HUDEP-2 (cell line): Measurements from ENCODE around the gene CLDN4.

Experiments used
- DNase-seq, 76 experiments: peaks; one replicate each; lab custom pipeline; 2025; ENCODE audit not compliant: unreplicated experiment in 76 of 76; lab: John Stamatoyannopoulos, UW

Gene CLDN4

DNA sequence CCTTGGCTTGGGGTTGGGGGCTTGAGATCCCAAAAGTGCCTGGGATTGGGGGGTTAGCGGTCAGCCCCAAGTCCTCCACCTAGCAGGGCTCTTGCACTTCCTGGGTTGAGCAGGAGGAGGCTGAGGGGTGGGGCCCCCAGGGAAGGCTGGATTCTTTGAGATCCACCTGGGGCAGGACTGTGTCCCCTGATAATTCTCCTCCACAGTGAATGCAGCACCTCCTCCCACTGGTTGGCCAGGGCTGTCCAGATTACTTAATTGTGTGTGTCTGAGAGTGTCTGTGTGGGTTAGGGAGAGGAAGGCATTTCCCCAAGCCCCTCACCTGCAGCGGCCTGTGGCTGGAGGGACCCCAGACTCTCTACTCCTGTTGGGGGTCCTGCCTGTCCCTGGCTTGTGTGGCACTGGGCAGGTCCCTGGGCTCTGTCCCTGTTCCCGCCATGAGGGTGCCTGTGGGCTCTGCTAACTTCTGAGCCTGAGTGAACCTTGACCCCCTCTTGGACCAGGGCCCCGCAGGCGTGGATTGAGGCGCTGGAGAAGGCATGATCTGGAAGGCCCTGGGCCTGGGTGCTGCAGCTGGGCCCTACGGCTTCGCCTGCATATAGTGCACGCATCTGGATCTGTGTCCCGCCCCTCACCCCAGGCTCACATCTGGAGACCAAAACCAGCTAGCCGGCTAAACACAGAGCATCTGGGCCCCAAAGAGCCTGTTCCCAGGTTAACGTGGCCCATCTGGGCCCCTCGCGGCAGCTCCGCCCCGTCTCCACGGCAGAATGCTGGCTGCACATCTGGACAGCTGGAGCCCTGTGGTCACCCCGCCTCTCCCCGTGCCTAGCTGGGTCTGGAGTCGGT, 40.6 kb downstream of the CLDN4 start:
- DNase-seq = no peak

- no peak for DNase-seq
Observed at GRCh38 chr7:73872056-73872908, 41.5 kb downstream of the CLDN4 start.

DNA sequence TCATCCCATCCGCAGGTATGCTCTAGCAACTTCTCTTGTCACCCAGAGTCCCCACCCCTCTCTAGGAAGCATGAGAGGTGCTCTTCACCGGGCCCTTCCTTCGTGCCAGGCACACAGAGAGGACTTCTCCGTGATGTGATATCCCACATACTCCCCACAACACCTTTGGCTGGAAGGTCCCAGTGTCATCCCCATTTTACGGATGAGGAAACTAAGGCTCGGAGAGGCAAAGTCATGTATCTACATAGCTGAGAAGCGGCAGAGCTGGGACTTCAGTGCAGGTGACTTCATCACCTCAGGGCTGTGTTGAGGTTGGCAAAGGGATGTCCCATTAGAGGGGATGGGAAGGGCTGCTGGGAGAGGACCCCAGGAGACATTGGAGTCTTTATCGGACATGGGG, 45.6 kb downstream of the CLDN4 start:
- DNase-seq = no peak

- DNase-seq = no peak
Observed at GRCh38 chr7:73876973-73877372, 46.2 kb downstream of the CLDN4 start.

DNA sequence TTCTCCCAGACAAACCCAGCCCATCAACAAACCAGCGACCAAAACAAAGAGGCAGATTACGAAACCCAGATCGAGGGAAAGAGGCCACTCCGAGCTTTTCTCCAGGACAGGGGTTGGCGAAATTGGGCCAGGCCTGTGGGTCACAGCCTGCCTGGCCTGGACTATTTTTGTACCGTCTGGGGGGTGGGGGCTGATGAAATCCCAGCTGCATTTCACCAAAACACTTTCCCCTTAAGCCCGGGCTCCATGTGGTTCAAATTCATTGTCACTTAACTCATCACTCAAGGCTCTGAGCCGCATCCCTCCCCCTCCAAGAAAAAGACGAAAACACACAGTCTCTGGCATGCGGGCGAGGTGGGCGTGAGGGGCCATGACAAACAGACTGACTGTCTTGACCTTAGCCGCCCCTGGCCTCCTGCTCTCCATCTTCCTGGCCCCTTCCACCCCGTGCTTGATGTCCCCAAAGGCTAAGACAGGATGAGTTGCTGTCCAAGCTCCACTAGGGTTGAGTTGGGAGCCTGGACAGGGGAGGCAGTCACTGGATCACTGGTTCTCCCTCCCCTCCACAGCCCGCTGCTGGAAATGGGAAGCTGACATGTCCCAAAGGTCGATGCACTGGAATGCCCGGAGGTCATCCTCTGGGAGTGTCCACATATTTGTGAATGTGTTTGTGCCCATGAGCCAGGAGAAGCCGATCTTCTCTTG, 49.3 kb downstream of the CLDN4 start:
- no peak for DNase-seq

GRCh38 chr7:73880755-73881328, 50.0 kb downstream of the CLDN4 start:
- no peak for DNase-seq

GRCh38 chr7:73881352-73882046, 50.7 kb downstream of the CLDN4 start:
- no peak for DNase-seq

GRCh38 chr7:73882047-73882402, 51.2 kb downstream of the CLDN4 start:
- no peak for DNase-seq
